ENCODE data around the gene NCK2. TPM values are rescaled to one million over a fixed set of nuclear protein-coding genes. Genes with fewer than 3 reads are reported as not detected.
"Not testable (repeated sequence)": the region's sequence is repeated elsewhere in the genome, so short reads cannot be mapped to it uniquely, and the experiment has no call there.

Gene NCK2
- polyA plus RNA-seq, 4 donors: 65.2 to 71.4 (median 68.9) TPM

- no peak for DNase-seq (ENCODE audit: low read depth in 4 of 4, low spot score in 3 of 4)
Observed at GRCh38 chr2:105754011-105754410, 9.3 kb downstream of the NCK2 start.

- DNase-seq (ENCODE audit: low read depth in 4 of 4, low spot score in 3 of 4): no peak
Observed at GRCh38 chr2:105754994-105755393, 10.3 kb downstream of the NCK2 start.

DNA sequence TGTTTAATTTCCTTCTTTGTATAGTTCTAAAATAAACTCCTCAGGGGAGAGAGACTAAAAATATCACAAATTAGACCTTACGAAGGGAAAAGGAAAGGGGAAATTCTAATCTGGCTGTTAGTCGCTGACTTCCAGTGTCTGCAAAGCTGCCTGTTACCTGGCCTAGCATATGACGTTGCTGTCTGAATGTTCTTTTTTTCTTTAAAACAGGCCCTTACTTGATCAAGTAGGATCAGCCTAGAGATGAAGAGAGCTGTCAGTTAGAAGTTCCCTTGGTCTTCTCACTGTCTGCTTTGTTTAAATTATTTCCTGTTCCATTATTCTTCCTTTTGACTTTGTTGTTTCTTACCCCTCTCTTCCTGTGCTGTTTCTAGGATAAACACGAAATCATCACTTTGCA is 11.2 kb downstream of the NCK2 start:
- DNase-seq (ENCODE audit: low read depth in 4 of 4, low spot score in 3 of 4): no peak

GRCh38 chr2:105756435-105756834 is 11.7 kb downstream of the NCK2 start:
- DNase-seq (ENCODE audit: low read depth in 4 of 4, low spot score in 3 of 4): no peak

DNA sequence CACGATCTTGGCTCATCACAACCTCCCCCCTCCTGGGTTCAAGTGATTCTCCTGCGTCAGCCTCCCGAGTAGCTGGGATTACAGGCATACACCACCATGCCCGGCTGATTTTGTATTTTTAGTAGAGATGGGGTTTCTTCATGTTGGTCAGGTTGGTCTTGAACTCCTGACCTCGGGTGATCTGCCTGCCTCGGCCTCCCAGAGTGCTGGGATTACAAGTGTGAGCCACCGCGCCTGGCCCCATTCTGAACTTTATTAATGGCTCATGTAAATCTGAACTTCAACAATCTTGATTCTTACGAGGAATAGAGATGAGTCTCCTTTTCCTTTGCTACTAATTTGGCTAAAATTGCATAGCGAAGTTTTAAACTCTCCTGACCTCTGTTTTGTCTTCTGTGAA is 12.2 kb downstream of the NCK2 start:
- not testable (repeated sequence) for DNase-seq (ENCODE audit: low read depth in 4 of 4, low spot score in 3 of 4)

GRCh38 chr2:105757433-105757832 is 12.7 kb downstream of the NCK2 start:
- DNase-seq (ENCODE audit: low read depth in 4 of 4, low spot score in 3 of 4): no peak

GRCh38 chr2:105760191-105760590 is 15.5 kb downstream of the NCK2 start:
- DNase-seq (ENCODE audit: low read depth in 4 of 4, low spot score in 3 of 4): no peak

DNA sequence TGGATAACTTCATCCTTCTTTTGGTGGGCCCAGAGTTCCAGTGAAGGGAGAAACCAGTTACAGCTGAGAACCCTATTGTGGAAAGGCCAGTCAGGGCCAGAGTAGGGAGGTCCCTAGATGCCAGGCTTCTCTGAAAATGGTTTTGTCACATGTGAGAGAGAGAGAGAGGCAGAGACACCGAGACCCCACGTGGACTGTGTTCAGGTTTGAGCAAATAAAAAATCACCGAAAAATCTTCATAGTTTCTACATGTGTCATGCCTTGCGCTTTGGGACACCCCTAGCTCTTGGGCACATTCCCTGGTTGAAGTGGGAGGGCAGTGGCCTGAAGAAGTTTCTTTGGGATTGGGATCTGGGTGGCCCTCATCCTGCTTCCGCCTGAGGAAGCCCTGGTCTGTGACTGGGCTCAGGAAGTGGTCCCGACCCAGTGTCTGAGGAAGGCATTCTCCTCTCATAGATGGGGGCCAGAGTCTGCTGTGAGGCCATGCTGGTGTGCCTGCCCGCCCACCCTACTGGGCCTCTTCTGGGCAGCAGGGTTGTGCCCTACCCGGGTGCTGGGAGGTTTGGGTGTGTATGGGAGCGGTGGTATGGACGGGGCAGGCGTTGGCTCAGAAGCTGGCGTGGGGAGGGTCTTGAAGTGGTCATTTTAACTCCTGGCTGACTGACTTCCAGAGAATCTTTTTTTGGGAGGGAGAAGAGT is 16.1 kb downstream of the NCK2 start:
- DNase-seq (ENCODE audit: low read depth in 4 of 4, low spot score in 3 of 4): no peak

- no peak for DNase-seq (ENCODE audit: low read depth in 4 of 4, low spot score in 3 of 4)
Observed at GRCh38 chr2:105761931-105762515, 17.3 kb downstream of the NCK2 start.

GRCh38 chr2:105763076-105763475 is 18.4 kb downstream of the NCK2 start:
- no peak for DNase-seq (ENCODE audit: low read depth in 4 of 4, low spot score in 3 of 4)

- no peak for DNase-seq (ENCODE audit: low read depth in 4 of 4, low spot score in 3 of 4)
Observed at GRCh38 chr2:105764059-105764458, 19.3 kb downstream of the NCK2 start.

- no peak for DNase-seq (ENCODE audit: low read depth in 4 of 4, low spot score in 3 of 4)
Observed at GRCh38 chr2:105765415-105766299, 20.9 kb downstream of the NCK2 start.

GRCh38 chr2:105766300-105766866 is 21.7 kb downstream of the NCK2 start:
- DNase-seq (ENCODE audit: low read depth in 4 of 4, low spot score in 3 of 4): no peak

DNA sequence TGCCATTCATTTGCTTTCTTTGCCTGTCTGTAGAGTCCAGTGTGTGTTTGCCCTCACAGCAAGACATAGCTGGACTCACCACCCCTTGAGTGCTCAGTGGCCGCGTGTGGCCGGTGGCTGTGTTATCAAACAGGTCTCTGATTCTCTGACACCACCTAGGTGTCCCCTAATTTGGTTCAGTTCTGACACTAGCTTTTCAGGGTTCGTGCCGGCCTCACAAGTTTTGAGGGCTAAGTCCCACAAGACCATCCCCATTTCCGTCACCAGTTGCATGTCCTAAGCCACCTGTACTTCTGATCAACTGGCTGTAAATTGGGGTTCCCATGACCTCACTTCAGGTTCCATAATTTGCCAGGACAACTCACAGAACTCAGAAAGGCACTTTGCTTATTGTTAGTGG is 23.5 kb downstream of the NCK2 start:
- no peak for DNase-seq (ENCODE audit: low read depth in 4 of 4, low spot score in 3 of 4)

GRCh38 chr2:105768961-105769452 is 24.3 kb downstream of the NCK2 start:
- DNase-seq (ENCODE audit: low read depth in 4 of 4, low spot score in 3 of 4): no peak

DNA sequence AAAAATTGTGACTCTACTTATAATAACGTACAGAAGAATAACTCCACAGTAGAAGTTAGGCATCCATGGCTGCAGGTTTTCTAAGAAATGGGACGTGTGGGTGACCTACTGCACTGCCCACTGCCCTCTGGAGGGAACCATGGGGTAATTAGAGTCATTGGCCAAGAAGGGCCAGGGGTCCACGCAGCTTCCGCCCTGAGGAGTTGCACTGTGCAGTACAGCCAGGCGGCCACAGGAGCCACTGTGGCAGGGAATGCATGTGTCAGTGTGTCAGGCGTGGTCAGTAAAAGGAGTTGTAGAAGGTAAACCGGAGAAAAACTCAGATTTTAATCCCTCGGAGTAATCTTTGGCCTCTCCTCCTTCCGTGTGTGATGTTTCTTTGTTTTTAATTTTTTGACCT is 24.8 kb downstream of the NCK2 start:
- DNase-seq (ENCODE audit: low read depth in 4 of 4, low spot score in 3 of 4): no peak

- DNase-seq (ENCODE audit: low read depth in 4 of 4, low spot score in 3 of 4): no peak
Observed at GRCh38 chr2:105770149-105770548, 25.4 kb downstream of the NCK2 start.

GRCh38 chr2:105771291-105771690 is 26.6 kb downstream of the NCK2 start:
- not testable (repeated sequence) for DNase-seq (ENCODE audit: low read depth in 4 of 4, low spot score in 3 of 4)

GRCh38 chr2:105771836-105772235 is 27.1 kb downstream of the NCK2 start:
- no peak for DNase-seq (ENCODE audit: low read depth in 4 of 4, low spot score in 3 of 4)

DNA sequence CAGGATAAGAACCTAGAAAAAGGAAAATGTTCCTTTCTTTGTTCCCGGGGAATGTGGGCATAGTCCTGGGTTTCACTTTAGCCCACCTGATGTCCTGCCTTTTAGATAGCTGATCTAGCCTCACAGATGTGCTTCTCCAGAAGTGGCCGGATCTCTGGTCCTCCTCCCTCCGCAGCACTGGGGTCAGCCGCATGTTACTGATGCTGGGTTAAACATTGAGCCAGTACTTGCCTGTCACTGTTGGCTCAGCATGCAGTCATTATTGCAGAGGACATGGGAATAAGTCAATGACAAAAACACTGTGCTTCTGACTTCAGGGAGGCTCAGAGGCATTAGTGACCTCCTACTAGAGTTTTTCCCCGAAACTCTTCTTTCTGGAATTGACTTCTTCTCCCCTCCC is 27.6 kb downstream of the NCK2 start:
- DNase-seq (ENCODE audit: low read depth in 4 of 4, low spot score in 3 of 4): no peak

GRCh38 chr2:105773568-105773967 is 28.9 kb downstream of the NCK2 start:
- no peak for DNase-seq (ENCODE audit: low read depth in 4 of 4, low spot score in 3 of 4)

All from right renal pelvis (tissue), 4 donors.